Stomach (tissue), 9 donors: Measurements from ENCODE around the gene ATP9A. TPM values are rescaled to one million over a fixed set of nuclear protein-coding genes. Genes with fewer than 3 reads are reported as not detected.

Experiments used
- DNase-seq, 2 donors: peaks; one replicate each; pipeline versions ENCODE4 v3.0.0 to v3.0.0-alpha.2; 2013 to 2019
- H3K27ac ChIP-seq, 5 donors: fragments of 200-600 bp in 4 of 5; sonication (generic) in 4 of 5; one replicate each; pipeline ENCODE4 v1.5.1; 2013 to 2019; ENCODE audit warnings: mild to moderate bottlenecking in 1 of 5, moderate library complexity in 1 of 5
- H3K27me3 ChIP-seq, 3 donors: fragments of 200-600 bp; sonication (generic); one replicate each; pipeline ENCODE4 v1.5.1; 2017 to 2019; ENCODE audit warnings: mixed run types in 1 of 3
- H3K36me3 ChIP-seq, 4 donors: fragments of 200-600 bp; sonication (generic); 1 replicate in 3 of 4; 2 replicates in 1 of 4; pipeline ENCODE4 v1.5.1; 2016 to 2019
- H3K4me1 ChIP-seq, 4 donors: fragments of 200-600 bp; sonication (generic); one replicate each; pipeline ENCODE4 v1.5.1; 2016 to 2019
- H3K4me3 ChIP-seq, 4 donors: fragments of 200-600 bp; sonication (generic) in 3 of 4; one replicate each; pipeline ENCODE4 v1.5.1; 2016 to 2019; ENCODE audit warnings: mild to moderate bottlenecking in 1 of 4
- H3K9me3 ChIP-seq, 4 donors: fragments of 200-600 bp; sonication (generic); one replicate each; pipeline ENCODE4 v1.5.1; 2016 to 2019
- EP300 ChIP-seq: sonication (generic); formaldehyde crosslinking; IDR thresholded peaks from one replicate; pipeline ENCODE4 v1.6.1; 2017; ENCODE audit warnings: antibody characterized with exemption
- POLR2A ChIP-seq, 4 donors: fragments of 450-650 bp; IDR thresholded peaks; one replicate each; pipeline ENCODE4 v1.6.1; 2016; ENCODE audit warnings: antibody characterized with exemption in 4 of 4, control low read depth in 2 of 4, mild to moderate bottlenecking in 1 of 4, moderate library complexity in 1 of 4
- POLR2AphosphoS5 ChIP-seq, 3 donors: sonication (generic); formaldehyde crosslinking; IDR thresholded peaks; one replicate each; pipeline ENCODE4 v1.6.1; 2016; ENCODE audit warnings: antibody characterized with exemption in 3 of 3
- WGBS, 5 donors: extraction: QIAGEN DNeasy Blood & Tissue Kit in 3 of 5; methylation state at CpG; one replicate each; pipeline versions ENCODE4 v1.1.5 to v1.1.7; 2013 to 2018; 5-methylcytosine and 5-hydroxymethylcytosine counted together
- intact Hi-C: fragments of 100-400 bp; cut with DNase I; formaldehyde crosslinking; loops from one replicate; pipeline ENCODE4 v1.15.1; 2023; ENCODE audit warnings: low total_unique reads
- polyA plus RNA-seq, 3 donors: library from polyadenylated mRNA; stranded (reverse); fragments of 200-250 nt; gene quantifications; one replicate each; pipeline ENCODE4 v1.2.3, GENCODE V29; 2013
- total RNA-seq, 5 donors: library from RNA; depleted of rRNA; stranded (reverse); fragments of >200 nt; gene quantifications; one replicate each; pipeline versions ENCODE4 v1.1.0 to v1.2.3, GENCODE V29; 2014 to 2016
- TF ChIP-seq, protein P1 (sequence below), 7 experiments: fragments of 450-650 bp in 4 of 7; fragments of 200-600 bp in 3 of 7; sonication (generic) in 3 of 7; IDR thresholded peaks; one replicate each; pipeline ENCODE4 v1.5.1; 2016 to 2019; ENCODE audit warnings: antibody characterized with exemption in 7 of 7, control low read depth in 2 of 7, mild to moderate bottlenecking in 1 of 7
- donor health status: healthy with polysubstance abuse.
- donor health status: Bipolar disorder and iron deficiency.
- donor health status: healthy.

ATP9A gene
- total and polyA plus RNA-seq, 8 donors: 3.2 to 58.9 (median 12.7) TPM

DNA sequence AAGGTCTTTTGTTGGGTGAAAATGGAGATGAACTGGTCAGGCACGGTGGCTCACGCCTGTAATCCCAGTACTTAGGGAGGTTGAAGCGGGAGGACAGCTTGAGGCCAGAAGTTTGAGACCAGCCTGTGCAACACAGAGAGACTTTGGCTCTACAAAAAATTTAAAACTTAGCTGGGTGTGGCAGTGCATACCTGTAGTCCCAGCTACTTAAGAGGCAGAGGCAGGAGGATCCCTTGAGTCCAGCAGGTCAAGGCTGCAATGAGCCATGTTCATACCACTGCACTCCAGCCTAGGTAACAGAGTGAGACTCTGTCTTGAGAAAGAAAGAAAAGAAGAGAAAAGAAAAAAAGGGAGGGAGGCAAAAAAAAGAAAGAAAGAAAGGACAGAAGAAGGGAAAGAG lies 134.8 kb downstream of the ATP9A start:
- Histone ChIP-seq H3K27ac (peak overlapping the region in 1 of 5 donors; percentile 24), H3K9me3 (no peaks in the 10 kb centered on the region), H3K36me3 (peaks cover 0 to 36% (median 26%) of the 10 kb centered on the region in 4 donors), H3K27me3 (no peaks in the 10 kb centered on the region), H3K4me1 (peaks cover 9 to 27% (median 18%) of the 10 kb centered on the region in 4 donors), H3K4me3 (no peak overlapping the region)
- TF ChIP-seq EP300 (no peak), POLR2AphosphoS5 (IDR thresholded peaks at IDR 0.05) (no peak), POLR2A (IDR thresholded peaks at IDR 0.05) (no peak)
- TF ChIP-seq, protein P1, sequence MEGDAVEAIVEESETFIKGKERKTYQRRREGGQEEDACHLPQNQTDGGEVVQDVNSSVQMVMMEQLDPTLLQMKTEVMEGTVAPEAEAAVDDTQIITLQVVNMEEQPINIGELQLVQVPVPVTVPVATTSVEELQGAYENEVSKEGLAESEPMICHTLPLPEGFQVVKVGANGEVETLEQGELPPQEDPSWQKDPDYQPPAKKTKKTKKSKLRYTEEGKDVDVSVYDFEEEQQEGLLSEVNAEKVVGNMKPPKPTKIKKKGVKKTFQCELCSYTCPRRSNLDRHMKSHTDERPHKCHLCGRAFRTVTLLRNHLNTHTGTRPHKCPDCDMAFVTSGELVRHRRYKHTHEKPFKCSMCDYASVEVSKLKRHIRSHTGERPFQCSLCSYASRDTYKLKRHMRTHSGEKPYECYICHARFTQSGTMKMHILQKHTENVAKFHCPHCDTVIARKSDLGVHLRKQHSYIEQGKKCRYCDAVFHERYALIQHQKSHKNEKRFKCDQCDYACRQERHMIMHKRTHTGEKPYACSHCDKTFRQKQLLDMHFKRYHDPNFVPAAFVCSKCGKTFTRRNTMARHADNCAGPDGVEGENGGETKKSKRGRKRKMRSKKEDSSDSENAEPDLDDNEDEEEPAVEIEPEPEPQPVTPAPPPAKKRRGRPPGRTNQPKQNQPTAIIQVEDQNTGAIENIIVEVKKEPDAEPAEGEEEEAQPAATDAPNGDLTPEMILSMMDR (IDR thresholded peaks at IDR 0.05): no peak
- 90 to 96% (median 95%) methylated on average over 3 of the region's 3 CpGs for WGBS, 5 donors
- intact Hi-C loops: loop anchor here (10.0 kb wide), 1 partner anchor 331 kb away; no protein-coding TSS in a partner anchor
- no peak for DNase-seq

DNA sequence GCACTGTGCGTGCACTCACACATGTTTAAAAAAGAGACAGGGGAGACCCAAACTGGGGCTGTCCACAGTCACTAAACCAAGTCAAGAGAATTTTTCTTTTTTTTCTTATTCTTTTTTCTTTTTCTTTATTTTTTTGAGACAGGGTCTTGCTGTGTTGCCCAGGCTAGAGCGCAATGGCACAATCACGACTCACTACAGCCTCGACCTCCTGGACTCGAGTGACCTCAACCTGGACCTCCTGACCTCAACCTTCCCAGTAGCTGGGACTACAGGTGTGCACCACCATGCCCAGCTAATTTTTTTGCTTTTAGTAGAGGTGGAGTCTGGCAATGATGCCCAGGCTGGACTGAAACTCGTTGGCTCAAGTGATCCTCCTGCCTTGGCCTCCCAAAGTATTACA lies 136.2 kb downstream of the ATP9A start:
- Histone ChIP-seq H3K27me3 (no peaks in the 10 kb centered on the region), H3K4me3 (no peak overlapping the region), H3K27ac (peak overlapping the region; percentile 71 to 84 (median 76)), H3K4me1 (peaks cover 9 to 27% (median 18%) of the 10 kb centered on the region in 4 donors), H3K36me3 (peaks cover 0 to 43% (median 30%) of the 10 kb centered on the region in 4 donors), H3K9me3 (no peaks in the 10 kb centered on the region)
- intact Hi-C loops: loop anchor here (10.0 kb wide), 1 partner anchor 333 kb away; no protein-coding TSS in a partner anchor
- WGBS, 5 donors: 93 to 97% (median 96%) methylated on average over 6 of the region's 6 CpGs
- DNase-seq: no peak
- no peak for TF ChIP-seq POLR2A (IDR thresholded peaks at IDR 0.05)
- TF ChIP-seq, protein P1 (IDR thresholded peaks at IDR 0.05): no peak
- no peak for TF ChIP-seq POLR2AphosphoS5 (IDR thresholded peaks at IDR 0.05)

DNA sequence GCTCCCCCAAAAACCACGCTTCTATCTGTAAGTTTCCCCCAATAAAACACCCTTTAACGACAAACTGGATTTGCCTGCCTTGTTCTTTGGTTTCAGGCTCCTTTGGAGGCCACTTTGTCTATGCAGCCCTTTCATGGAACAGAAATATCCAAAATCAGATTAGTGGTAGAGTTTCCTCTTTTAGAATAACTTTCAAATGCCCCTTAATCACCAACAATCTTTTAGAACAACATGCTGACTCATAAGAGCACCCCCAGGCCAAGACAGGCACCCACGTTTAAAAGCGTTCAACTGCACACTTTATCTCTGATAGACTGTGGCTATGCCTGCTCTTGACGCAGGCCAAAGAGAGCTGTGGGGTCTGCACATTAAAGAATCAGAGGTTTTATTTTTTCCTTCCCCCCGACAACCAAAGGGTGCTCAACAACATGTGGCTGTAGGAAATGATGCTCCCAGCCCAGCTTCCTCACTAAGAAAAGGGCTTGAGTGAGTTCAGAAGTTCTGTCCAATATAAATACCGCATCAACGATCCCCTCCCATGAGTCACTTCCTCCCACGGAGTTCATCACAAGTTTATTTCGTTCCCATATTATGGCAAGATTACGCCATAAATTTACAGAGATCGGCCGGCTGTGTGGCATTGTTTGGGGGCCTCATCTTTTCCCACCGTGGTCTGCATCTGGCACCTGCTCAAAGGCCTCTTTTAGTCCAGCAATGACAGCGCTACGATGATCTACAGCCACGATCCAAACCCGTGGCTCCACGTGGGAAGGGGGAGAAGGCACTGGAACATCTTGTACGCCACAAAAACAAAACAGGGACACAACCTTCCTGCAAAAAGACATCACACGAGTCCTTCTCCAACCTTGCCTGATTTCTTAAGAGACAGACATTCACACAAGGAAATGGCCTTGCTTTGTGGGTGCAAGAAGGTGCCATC lies 136.9 kb downstream of the ATP9A start:
- H3K9me3 ChIP-seq: no peaks in the 10 kb centered on the region
- peaks cover 9 to 27% (median 18%) of the 10 kb centered on the region in 4 donors for H3K4me1 ChIP-seq
- TF ChIP-seq, protein P1 (IDR thresholded peaks at IDR 0.05): no peak
- peak; percentile 29 to 64 (median 63) for TF ChIP-seq POLR2AphosphoS5 (IDR thresholded peaks at IDR 0.05)
- peak; percentile 36 for TF ChIP-seq EP300
- H3K4me3 ChIP-seq: no peak overlapping the region
- DNase-seq: peak in 1 of 2 donors; percentile 90
- H3K27me3 ChIP-seq: no peaks in the 10 kb centered on the region
- H3K36me3 ChIP-seq: peaks cover 0 to 37% (median 26%) of the 10 kb centered on the region in 4 donors
- 34 to 57% (median 47%) methylated on average over 21 of the region's 21 CpGs for WGBS, 5 donors
- intact Hi-C loops: loop anchor here (10.0 kb wide), 1 partner anchor 334 kb away; no protein-coding TSS in a partner anchor
- H3K27ac ChIP-seq: peak overlapping the region; percentile 71 to 84 (median 76)

DNA sequence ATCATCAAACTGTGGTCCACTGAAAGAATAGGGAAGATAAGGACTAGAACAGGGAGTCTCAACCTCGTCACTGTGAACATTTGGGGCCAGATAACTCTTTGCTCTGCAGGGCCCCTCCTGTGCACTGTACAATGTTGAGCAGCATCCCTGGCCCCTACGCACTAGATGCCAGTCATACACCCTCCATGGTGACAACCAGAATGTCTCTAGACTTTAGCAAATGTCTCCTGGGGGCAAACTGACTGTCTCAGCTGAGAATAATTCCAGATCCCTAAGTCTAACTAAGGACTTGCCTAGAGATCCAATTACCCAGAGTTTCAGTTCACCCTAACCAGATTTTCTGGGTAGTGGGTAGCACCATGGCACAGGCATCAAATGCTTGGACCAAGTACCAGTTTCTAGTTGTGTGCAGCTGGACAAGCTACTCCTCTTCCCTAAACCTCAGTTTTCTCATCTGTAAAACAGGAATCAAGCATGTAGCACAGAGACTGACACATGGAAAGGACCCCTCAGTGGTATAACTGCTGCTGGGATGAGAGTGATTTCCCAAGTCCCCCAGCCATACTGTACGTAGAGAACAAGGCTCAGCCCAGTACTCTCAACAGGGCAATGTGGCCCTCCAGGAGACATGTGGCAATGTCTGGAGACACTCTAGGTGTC lies 138.7 kb downstream of the ATP9A start:
- H3K36me3 ChIP-seq: peaks cover 0 to 36% (median 28%) of the 10 kb centered on the region in 4 donors
- TF ChIP-seq POLR2A (IDR thresholded peaks at IDR 0.05): no peak
- TF ChIP-seq POLR2AphosphoS5 (IDR thresholded peaks at IDR 0.05): no peak
- TF ChIP-seq EP300: no peak
- TF ChIP-seq, protein P1 (IDR thresholded peaks at IDR 0.05): no peak
- no peaks in the 10 kb centered on the region for H3K9me3 ChIP-seq
- intact Hi-C loops: loop anchor here (10.0 kb wide), 1 partner anchor 335 kb away; no protein-coding TSS in a partner anchor
- no peaks in the 10 kb centered on the region for H3K27me3 ChIP-seq
- WGBS, 5 donors: 51 to 88% (median 55%) methylated on average over 3 of the region's 3 CpGs
- no peak overlapping the region for H3K4me3 ChIP-seq
- H3K4me1 ChIP-seq: peaks cover 9 to 27% (median 18%) of the 10 kb centered on the region in 4 donors
- DNase-seq: no peak
- H3K27ac ChIP-seq: peak overlapping the region in 4 of 5 donors; percentile 6 to 84 (median 77)
